BLaER1 (cell line): Measurements from ENCODE around the gene U2AF1L4.

Experiments used
- H3K27ac ChIP-seq: shearing (Covaris generic); formaldehyde crosslinking; 2 replicates; pipeline ENCODE4 v1.8.1; 2022
- H3K27me3 ChIP-seq: shearing (Covaris generic); formaldehyde crosslinking; 2 replicates; pipeline ENCODE4 v1.8.1; 2022
- H3K36me3 ChIP-seq: shearing (Covaris generic); formaldehyde crosslinking; 2 replicates; pipeline ENCODE4 v1.8.1; 2022
- H3K4me1 ChIP-seq: shearing (Covaris generic); formaldehyde crosslinking; 2 replicates; pipeline ENCODE4 v1.8.1; 2022
- H3K4me2 ChIP-seq: shearing (Covaris generic); formaldehyde crosslinking; 2 replicates; pipeline ENCODE4 v1.8.1; 2022
- H3K4me3 ChIP-seq: shearing (Covaris generic); formaldehyde crosslinking; 2 replicates; pipeline ENCODE4 v1.8.1; 2022
- H3K9ac ChIP-seq: shearing (Covaris generic); formaldehyde crosslinking; 2 replicates; pipeline ENCODE4 v1.8.1; 2022
- H3K9me3 ChIP-seq: shearing (Covaris generic); formaldehyde crosslinking; 2 replicates; pipeline ENCODE4 v1.8.1; 2022
- H4K20me1 ChIP-seq: shearing (Covaris generic); formaldehyde crosslinking; 2 replicates; pipeline ENCODE4 v1.8.1; 2022
- Cebpa-rat ChIP-seq: shearing (Covaris generic); IDR thresholded peaks from 2 replicates; pipeline ENCODE4 v1.8.1; 2022

The U2AF1L4 gene

GRCh38 chr19:35734889-35735288, 10.3 kb downstream of the U2AF1L4 start:
- Histone ChIP-seq H3K4me1 (peaks cover 33% of the 10 kb centered on the region), H3K9ac (no peak overlapping the region), H3K4me3 (no peak overlapping the region), H3K36me3 (peaks cover 94% of the 10 kb centered on the region), H4K20me1 (peaks cover 89% of the 10 kb centered on the region), H3K27me3 (no peaks in the 10 kb centered on the region), H3K4me2 (no peak overlapping the region), H3K27ac (no peak overlapping the region), H3K9me3 (no peaks in the 10 kb centered on the region)
- no peak for TF ChIP-seq Cebpa-rat

DNA sequence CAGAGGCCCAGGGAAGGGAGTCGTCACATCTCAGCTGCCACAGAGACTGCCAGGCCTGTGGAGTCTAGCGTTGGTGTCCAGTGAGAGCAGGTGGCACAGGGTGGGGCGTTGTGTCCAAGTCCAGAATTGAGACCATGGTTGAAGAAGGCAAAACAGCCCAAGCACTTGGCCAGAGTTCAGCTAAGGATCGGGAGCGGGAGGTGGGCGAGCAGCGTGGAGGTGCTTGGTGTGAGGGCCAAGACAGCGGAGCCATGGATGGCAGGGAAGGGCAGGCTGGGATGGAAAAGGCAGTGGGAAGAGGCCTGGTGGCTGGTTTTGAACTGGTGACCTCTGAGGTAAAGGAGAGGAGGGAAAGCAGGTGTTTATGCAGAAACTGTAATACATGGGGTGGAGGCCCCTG, 10.9 kb downstream of the U2AF1L4 start:
- peaks cover 89% of the 10 kb centered on the region for H4K20me1 ChIP-seq
- H3K4me2 ChIP-seq, result no peak overlapping the region
- H3K27ac ChIP-seq, result no peak overlapping the region
- no peak overlapping the region for H3K4me3 ChIP-seq
- H3K9ac ChIP-seq, result 0 out of 2 replicates have a peak overlapping the region, but pooled peaks have one; percentile 29
- no peaks in the 10 kb centered on the region for H3K27me3 ChIP-seq
- TF ChIP-seq Cebpa-rat, result no peak
- peaks cover 98% of the 10 kb centered on the region for H3K36me3 ChIP-seq
- H3K9me3 ChIP-seq, result no peaks in the 10 kb centered on the region
- peaks cover 26% of the 10 kb centered on the region for H3K4me1 ChIP-seq

DNA sequence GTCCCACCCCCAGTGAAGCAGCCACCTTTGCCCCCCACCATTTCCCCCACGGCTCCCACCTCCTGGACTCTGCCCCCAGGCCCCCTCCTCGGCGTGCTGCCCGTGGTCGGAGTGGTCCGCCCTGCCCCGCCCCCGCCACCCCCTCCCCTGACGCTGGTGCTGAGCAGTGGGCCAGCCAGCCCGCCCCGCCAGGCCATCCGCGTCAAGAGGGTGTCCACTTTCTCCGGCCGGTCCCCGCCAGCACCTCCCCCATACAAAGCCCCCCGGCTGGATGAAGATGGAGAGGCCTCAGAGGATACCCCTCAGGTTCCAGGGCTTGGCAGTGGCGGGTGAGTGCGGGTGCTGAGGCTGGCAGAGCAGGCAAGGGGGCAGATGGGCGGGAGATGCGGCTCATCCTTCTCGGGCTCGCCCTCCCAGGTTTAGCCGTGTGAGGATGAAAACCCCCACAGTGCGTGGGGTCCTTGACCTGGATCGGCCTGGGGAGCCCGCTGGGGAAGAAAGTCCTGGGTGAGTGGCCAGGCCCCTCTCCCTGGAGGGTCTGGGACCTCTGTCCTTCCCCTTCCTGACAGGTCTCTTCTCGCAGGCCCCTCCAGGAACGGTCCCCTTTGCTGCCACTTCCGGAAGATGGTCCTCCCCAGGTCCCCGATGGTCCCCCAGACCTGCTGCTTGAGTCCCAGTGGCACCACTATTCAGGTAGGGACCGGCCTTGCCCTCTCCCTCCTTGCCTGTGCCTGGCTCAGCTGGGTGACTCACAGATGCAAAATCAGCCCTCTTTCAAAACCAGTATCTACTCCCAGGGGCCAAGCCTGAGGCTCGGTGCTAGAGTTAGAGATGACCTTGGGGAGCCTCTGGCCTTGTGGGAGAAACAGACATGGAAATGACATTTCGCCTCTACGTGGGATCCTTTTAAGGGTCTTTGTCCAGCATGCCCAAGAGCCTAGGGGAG, 11.8 kb downstream of the U2AF1L4 start:
- Histone ChIP-seq H3K4me2 (no peak overlapping the region), H3K9me3 (no peaks in the 10 kb centered on the region), H3K36me3 (peaks cover 98% of the 10 kb centered on the region), H3K27ac (no peak overlapping the region), H3K4me1 (peaks cover 25% of the 10 kb centered on the region), H4K20me1 (peaks cover 89% of the 10 kb centered on the region), H3K27me3 (no peaks in the 10 kb centered on the region), H3K9ac (0 out of 2 replicates have a peak overlapping the region, but pooled peaks have one; percentile 29), H3K4me3 (no peak overlapping the region)
- TF ChIP-seq Cebpa-rat, result no peak

DNA sequence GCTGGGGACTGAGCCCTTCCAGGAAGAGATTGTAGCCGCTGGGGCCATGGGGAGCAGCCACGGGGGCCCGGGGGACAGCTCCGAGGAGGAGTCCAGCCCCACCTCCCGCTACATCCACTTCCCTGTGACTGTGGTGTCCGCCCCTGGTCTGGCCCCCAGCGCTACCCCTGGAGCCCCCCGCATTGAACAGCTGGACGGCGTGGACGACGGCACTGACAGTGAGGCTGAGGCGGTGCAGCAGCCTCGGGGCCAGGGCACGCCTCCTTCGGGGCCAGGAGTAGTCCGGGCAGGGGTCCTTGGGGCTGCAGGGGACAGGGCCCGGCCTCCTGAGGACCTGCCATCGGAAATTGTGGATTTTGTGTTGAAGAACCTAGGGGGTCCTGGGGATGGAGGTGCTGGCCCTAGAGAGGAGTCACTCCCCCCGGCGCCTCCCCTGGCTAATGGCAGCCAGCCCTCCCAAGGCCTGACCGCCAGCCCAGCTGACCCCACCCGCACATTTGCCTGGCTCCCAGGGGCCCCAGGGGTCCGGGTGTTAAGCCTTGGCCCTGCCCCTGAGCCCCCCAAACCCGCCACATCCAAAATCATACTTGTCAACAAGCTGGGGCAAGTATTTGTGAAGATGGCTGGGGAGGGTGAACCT, 12.6 kb downstream of the U2AF1L4 start:
- no peak for TF ChIP-seq Cebpa-rat
- Histone ChIP-seq H3K4me3 (no peak overlapping the region), H3K4me1 (peaks cover 25% of the 10 kb centered on the region), H3K9me3 (no peaks in the 10 kb centered on the region), H3K4me2 (no peak overlapping the region), H3K9ac (no peak overlapping the region), H3K27me3 (no peaks in the 10 kb centered on the region), H4K20me1 (peaks cover 89% of the 10 kb centered on the region), H3K27ac (no peak overlapping the region), H3K36me3 (peaks cover 98% of the 10 kb centered on the region)

- H3K9me3 ChIP-seq, result no peaks in the 10 kb centered on the region
- TF ChIP-seq Cebpa-rat, result no peak
- no peak overlapping the region for H3K9ac ChIP-seq
- no peak overlapping the region for H3K27ac ChIP-seq
- no peak overlapping the region for H3K4me2 ChIP-seq
- H3K4me1 ChIP-seq, result peaks cover 17% of the 10 kb centered on the region
- no peak overlapping the region for H3K4me3 ChIP-seq
- no peaks in the 10 kb centered on the region for H3K27me3 ChIP-seq
- H3K36me3 ChIP-seq, result peaks cover 98% of the 10 kb centered on the region
- peaks cover 89% of the 10 kb centered on the region for H4K20me1 ChIP-seq
Measured at GRCh38 chr19:35731779-35732405, 13.3 kb downstream of the U2AF1L4 start.

DNA sequence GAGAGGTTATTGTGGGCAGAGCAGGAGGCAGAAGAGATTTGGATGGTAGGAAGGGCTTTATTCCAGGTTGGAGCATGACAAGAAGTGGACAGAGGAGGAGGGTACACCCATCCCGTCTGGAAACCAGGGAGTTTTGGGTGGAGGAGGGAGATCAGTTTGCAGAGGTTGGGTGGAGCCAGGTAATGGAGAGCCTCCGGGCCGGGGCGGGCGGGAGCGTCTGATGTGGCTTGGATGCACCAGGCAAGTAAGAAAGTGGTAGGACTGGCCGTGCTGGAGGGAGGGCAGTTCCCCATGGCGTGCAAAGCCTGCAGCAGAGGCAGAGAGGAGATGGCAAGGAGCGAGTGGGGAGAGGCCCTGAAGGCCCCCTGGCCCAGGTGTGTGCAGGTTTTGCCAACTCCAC, 13.9 kb downstream of the U2AF1L4 start:
- Histone ChIP-seq H3K27me3 (no peaks in the 10 kb centered on the region), H3K36me3 (peaks cover 98% of the 10 kb centered on the region), H3K4me3 (no peak overlapping the region), H3K9ac (no peak overlapping the region), H4K20me1 (peaks cover 83% of the 10 kb centered on the region), H3K4me2 (no peak overlapping the region), H3K9me3 (no peaks in the 10 kb centered on the region), H3K27ac (no peak overlapping the region), H3K4me1 (peaks cover 12% of the 10 kb centered on the region)
- TF ChIP-seq Cebpa-rat, result no peak

DNA sequence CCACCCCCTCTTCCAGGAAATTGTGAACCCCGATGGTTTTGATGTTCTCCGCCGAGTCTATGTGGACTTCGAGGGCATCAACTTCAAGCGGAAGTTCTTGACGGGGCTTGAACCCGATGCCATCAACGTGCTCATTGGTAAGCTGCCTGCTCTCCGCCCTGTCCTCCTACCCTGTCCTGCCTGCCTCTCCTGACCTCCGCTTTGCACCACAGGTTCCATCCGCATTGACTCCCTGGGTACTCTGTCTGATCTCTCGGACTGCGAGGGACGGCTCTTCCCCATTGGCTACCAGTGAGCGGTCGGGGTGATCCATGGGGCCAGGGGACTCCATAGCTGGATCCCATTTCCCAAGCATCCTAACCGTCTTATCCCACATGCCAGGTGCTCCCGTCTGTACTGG, 14.9 kb downstream of the U2AF1L4 start:
- H3K4me2 ChIP-seq, result no peak overlapping the region
- TF ChIP-seq Cebpa-rat, result no peak
- H4K20me1 ChIP-seq, result peaks cover 77% of the 10 kb centered on the region
- no peak overlapping the region for H3K4me3 ChIP-seq
- no peaks in the 10 kb centered on the region for H3K9me3 ChIP-seq
- H3K36me3 ChIP-seq, result peaks cover 98% of the 10 kb centered on the region
- H3K4me1 ChIP-seq, result 0 out of 2 replicates have a peak, but pooled peaks cover 2% of the 10 kb centered on the region
- H3K27me3 ChIP-seq, result no peaks in the 10 kb centered on the region
- no peak overlapping the region for H3K27ac ChIP-seq
- H3K9ac ChIP-seq, result no peak overlapping the region

DNA sequence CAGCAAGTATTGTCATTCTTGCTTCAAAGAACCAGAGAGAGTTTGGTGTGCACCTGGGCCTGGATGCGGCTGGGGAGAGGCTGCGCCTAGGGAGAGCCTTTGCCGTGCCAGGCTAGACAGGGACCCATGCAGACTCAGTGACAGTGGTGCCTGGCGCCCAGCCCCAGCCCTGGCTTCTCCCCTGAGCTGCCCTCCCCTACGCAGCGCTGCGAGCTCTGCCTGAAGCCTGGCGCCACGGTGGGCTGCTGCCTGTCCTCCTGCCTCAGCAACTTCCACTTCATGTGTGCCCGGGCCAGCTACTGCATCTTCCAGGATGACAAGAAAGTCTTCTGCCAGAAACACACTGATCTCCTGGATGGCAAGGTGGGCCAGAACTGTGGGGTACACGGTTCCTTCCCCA, 15.5 kb downstream of the U2AF1L4 start:
- TF ChIP-seq Cebpa-rat, result no peak
- H3K4me2 ChIP-seq, result no peak overlapping the region
- no peak overlapping the region for H3K4me3 ChIP-seq
- H3K4me1 ChIP-seq, result no peaks in the 10 kb centered on the region
- no peaks in the 10 kb centered on the region for H3K27me3 ChIP-seq
- H3K9ac ChIP-seq, result no peak overlapping the region
- no peaks in the 10 kb centered on the region for H3K9me3 ChIP-seq
- H4K20me1 ChIP-seq, result peaks cover 77% of the 10 kb centered on the region
- no peak overlapping the region for H3K27ac ChIP-seq
- H3K36me3 ChIP-seq, result peaks cover 98% of the 10 kb centered on the region

DNA sequence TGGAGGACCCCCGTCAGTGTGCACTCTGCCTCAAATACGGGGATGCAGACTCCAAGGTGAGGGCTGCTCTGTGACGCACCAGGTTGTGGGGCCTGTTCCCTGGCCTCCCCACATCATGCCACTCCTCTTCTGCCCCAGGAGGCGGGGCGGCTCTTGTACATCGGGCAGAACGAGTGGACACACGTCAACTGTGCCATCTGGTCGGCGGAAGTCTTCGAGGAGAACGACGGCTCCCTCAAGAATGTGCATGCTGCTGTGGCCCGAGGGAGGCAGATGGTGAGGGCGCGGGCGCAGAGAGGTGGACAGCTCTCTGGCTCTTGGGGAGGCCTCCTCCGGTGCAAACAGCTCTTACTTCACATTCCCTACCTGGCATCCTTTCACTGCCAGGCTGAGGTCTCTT, 16.2 kb downstream of the U2AF1L4 start:
- no peak overlapping the region for H3K4me3 ChIP-seq
- peaks cover 77% of the 10 kb centered on the region for H4K20me1 ChIP-seq
- H3K9me3 ChIP-seq, result no peaks in the 10 kb centered on the region
- H3K27ac ChIP-seq, result no peak overlapping the region
- H3K27me3 ChIP-seq, result no peaks in the 10 kb centered on the region
- no peak for TF ChIP-seq Cebpa-rat
- H3K4me2 ChIP-seq, result no peak overlapping the region
- peaks cover 98% of the 10 kb centered on the region for H3K36me3 ChIP-seq
- H3K4me1 ChIP-seq, result no peaks in the 10 kb centered on the region
- H3K9ac ChIP-seq, result no peak overlapping the region
